HepG2 (cell line): ENCODE measurements around the gene COQ8B. TPM values are rescaled to one million over a fixed set of nuclear protein-coding genes. Genes with fewer than 3 reads are reported as not detected.
A peak's percentile ranks its signal among the peaks of the same experiment; 100 is the strongest.

Experiments used
- CAMTA2 ChIP-seq: sonication (generic); formaldehyde crosslinking; IDR thresholded peaks from 2 replicates; pipeline ENCODE4 v1.4.0; 2020; ENCODE audit warnings: mild to moderate bottlenecking, missing genetic modification reagents, borderline replicate concordance
- RBM39 ChIP-seq: fragments of 200-400 bp; formaldehyde crosslinking; IDR thresholded peaks from one replicate; pipeline ENCODE4 v1.6.1; 2018; ENCODE audit warnings: antibody characterized with exemption, mild to moderate bottlenecking, low read depth, low read length; ENCODE audit not compliant: poor library complexity, severe bottlenecking
- TGIF2 ChIP-seq: IDR thresholded peaks from 2 replicates; pipeline ENCODE4 v1.6.1; 2016; ENCODE audit warnings: control low read depth, missing compliant biosample characterization
- XBP1 ChIP-seq: sonication (generic); formaldehyde crosslinking; IDR thresholded peaks from 2 replicates; pipeline ENCODE4 v1.5.0; 2020; ENCODE audit warnings: missing genetic modification reagents
- ZNF383 ChIP-seq: sonication (generic); formaldehyde crosslinking; IDR thresholded peaks from 2 replicates; pipeline ENCODE4 v1.4.0; 2020; ENCODE audit warnings: missing genetic modification reagents, mild to moderate bottlenecking, borderline replicate concordance
- ZNF496 ChIP-seq: sonication (generic); formaldehyde crosslinking; IDR thresholded peaks from 2 replicates; pipeline ENCODE4 v1.8.1; 2023; ENCODE audit warnings: mild to moderate bottlenecking, moderate library complexity, missing genetic modification reagents; ENCODE audit not compliant: insufficient replicate concordance
- ZNF780A ChIP-seq: sonication (generic); formaldehyde crosslinking; IDR thresholded peaks from 2 replicates; pipeline ENCODE4 v1.8.0; 2022; ENCODE audit warnings: mild to moderate bottlenecking, missing genetic modification reagents, moderate library complexity
- ZNF878 ChIP-seq: sonication (generic); formaldehyde crosslinking; IDR thresholded peaks from 2 replicates; pipeline ENCODE4 v1.8.1; 2023; ENCODE audit warnings: mild to moderate bottlenecking, missing genetic modification reagents, moderate library complexity
- ZNF883 ChIP-seq: sonication (generic); formaldehyde crosslinking; IDR thresholded peaks from 2 replicates; pipeline ENCODE4 v1.5.1; 2020; ENCODE audit warnings: mild to moderate bottlenecking, missing genetic modification reagents; ENCODE audit errors: not compliant biosample characterization
- polyA plus RNA-seq, 8 experiments: library from polyadenylated mRNA; depleted of rRNA in 3 of 8; stranded (reverse) in 7 of 8; unstranded in 1 of 8; fragments of >200 nt; fragmentation: Illumina TruSeq in 4 of 8; extraction: Trizol in 4 of 8; gene quantifications; 2 replicates each; pipeline versions ENCODE4 v1.2.1 to v1.2.3, GENCODE V29; 2011 to 2016; ENCODE audit warnings: low read depth in 4 of 8, missing spikeins in 1 of 8, mixed read lengths in 1 of 8; ENCODE audit not compliant: insufficient read depth in 1 of 8
- total RNA-seq, 5 experiments: library from RNA; depleted of rRNA; stranded (reverse); fragments of >200 nt; fragmentation: Illumina TruSeq; extraction: Trizol; gene quantifications; 2 replicates each; pipeline ENCODE4 v1.2.3, GENCODE V29; 2016; ENCODE audit warnings: low read depth in 1 of 5
- TF ChIP-seq, protein P1 (sequence below): sonication (generic); formaldehyde crosslinking; IDR thresholded peaks from 2 replicates; pipeline ENCODE4 v1.4.0; 2020; ENCODE audit warnings: missing genetic modification reagents
- TF ChIP-seq, protein P2 (sequence below): sonication (generic); formaldehyde crosslinking; conservative IDR thresholded peaks from 2 replicates; pipeline ENCODE4 v1.8.0; 2022; ENCODE audit warnings: low read depth, missing genetic modification reagents
- TF ChIP-seq, protein P3 (sequence below): sonication (generic); formaldehyde crosslinking; IDR thresholded peaks from one replicate; pipeline ENCODE4 v1.5.1; 2020; ENCODE audit warnings: mild to moderate bottlenecking, missing genetic modification reagents; ENCODE audit errors: not compliant biosample characterization

COQ8B gene
- total and polyA plus RNA-seq, 2 of the 13 experiments (the other 11 are each of a cell fraction or from before 2014, with no cell fraction given), result 12.3 to 17.2 TPM

DNA sequence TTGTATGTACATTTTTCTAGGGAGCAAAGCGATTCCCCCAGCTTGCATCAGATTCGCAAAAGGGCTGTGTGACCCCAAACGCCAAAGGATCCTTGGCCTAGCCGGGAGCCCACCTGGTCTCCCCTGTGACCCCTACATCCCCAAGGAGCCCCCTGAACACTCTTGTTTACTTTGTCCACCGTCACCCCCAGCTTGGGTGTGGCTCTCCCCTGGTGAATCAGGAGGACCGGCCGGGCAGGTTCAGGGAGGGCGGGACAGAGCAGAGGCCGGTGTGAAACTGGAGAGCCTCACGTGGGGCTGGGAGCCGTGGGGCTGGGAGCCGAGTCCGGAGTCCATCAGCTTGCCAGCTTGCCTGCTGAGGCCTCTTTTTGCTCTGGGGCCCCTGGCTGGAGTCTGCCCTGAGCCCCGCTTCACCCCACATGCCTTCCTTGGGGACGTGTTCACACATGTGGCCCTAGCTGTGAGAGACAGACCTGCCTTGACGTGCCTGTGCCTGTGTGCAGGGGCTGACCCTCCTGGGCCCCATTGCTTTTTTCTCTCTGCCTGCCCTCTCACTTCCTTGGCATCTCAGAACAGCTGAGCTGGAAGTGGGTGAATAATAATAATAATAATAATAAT lies 2.2 kb upstream of the COQ8B start (continued):
- TF ChIP-seq, protein P1, sequence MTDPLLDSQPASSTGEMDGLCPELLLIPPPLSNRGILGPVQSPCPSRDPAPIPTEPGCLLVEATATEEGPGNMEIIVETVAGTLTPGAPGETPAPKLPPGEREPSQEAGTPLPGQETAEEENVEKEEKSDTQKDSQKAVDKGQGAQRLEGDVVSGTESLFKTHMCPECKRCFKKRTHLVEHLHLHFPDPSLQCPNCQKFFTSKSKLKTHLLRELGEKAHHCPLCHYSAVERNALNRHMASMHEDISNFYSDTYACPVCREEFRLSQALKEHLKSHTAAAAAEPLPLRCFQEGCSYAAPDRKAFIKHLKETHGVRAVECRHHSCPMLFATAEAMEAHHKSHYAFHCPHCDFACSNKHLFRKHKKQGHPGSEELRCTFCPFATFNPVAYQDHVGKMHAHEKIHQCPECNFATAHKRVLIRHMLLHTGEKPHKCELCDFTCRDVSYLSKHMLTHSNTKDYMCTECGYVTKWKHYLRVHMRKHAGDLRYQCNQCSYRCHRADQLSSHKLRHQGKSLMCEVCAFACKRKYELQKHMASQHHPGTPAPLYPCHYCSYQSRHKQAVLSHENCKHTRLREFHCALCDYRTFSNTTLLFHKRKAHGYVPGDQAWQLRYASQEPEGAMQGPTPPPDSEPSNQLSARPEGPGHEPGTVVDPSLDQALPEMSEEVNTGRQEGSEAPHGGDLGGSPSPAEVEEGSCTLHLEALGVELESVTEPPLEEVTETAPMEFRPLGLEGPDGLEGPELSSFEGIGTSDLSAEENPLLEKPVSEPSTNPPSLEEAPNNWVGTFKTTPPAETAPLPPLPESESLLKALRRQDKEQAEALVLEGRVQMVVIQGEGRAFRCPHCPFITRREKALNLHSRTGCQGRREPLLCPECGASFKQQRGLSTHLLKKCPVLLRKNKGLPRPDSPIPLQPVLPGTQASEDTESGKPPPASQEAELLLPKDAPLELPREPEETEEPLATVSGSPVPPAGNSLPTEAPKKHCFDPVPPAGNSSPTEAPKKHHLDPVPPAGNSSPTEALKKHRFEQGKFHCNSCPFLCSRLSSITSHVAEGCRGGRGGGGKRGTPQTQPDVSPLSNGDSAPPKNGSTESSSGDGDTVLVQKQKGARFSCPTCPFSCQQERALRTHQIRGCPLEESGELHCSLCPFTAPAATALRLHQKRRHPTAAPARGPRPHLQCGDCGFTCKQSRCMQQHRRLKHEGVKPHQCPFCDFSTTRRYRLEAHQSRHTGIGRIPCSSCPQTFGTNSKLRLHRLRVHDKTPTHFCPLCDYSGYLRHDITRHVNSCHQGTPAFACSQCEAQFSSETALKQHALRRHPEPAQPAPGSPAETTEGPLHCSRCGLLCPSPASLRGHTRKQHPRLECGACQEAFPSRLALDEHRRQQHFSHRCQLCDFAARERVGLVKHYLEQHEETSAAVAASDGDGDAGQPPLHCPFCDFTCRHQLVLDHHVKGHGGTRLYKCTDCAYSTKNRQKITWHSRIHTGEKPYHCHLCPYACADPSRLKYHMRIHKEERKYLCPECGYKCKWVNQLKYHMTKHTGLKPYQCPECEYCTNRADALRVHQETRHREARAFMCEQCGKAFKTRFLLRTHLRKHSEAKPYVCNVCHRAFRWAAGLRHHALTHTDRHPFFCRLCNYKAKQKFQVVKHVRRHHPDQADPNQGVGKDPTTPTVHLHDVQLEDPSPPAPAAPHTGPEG (CRISPR knock-in tag), result no peak
- TF ChIP-seq ZNF780A (CRISPR knock-in tag) (no peak), XBP1 (CRISPR knock-in tag) (no peak), RBM39 (peak; percentile 42), ZNF878 (CRISPR knock-in tag) (0 out of 2 replicates have a peak, but pooled peaks have one; percentile 35), CAMTA2 (CRISPR knock-in tag) (no peak), ZNF496 (CRISPR knock-in tag) (no peak), TGIF2 (CRISPR knock-in tag) (peak; percentile 40; the same call in 1 of the 2 replicates), ZNF883 (CRISPR knock-in tag) (no peak), ZNF383 (no peak)
- TF ChIP-seq, protein P2, sequence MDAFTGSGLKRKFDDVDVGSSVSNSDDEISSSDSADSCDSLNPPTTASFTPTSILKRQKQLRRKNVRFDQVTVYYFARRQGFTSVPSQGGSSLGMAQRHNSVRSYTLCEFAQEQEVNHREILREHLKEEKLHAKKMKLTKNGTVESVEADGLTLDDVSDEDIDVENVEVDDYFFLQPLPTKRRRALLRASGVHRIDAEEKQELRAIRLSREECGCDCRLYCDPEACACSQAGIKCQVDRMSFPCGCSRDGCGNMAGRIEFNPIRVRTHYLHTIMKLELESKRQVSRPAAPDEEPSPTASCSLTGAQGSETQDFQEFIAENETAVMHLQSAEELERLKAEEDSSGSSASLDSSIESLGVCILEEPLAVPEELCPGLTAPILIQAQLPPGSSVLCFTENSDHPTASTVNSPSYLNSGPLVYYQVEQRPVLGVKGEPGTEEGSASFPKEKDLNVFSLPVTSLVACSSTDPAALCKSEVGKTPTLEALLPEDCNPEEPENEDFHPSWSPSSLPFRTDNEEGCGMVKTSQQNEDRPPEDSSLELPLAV (CRISPR knock-in tag), result no peak
- TF ChIP-seq, protein P3, sequence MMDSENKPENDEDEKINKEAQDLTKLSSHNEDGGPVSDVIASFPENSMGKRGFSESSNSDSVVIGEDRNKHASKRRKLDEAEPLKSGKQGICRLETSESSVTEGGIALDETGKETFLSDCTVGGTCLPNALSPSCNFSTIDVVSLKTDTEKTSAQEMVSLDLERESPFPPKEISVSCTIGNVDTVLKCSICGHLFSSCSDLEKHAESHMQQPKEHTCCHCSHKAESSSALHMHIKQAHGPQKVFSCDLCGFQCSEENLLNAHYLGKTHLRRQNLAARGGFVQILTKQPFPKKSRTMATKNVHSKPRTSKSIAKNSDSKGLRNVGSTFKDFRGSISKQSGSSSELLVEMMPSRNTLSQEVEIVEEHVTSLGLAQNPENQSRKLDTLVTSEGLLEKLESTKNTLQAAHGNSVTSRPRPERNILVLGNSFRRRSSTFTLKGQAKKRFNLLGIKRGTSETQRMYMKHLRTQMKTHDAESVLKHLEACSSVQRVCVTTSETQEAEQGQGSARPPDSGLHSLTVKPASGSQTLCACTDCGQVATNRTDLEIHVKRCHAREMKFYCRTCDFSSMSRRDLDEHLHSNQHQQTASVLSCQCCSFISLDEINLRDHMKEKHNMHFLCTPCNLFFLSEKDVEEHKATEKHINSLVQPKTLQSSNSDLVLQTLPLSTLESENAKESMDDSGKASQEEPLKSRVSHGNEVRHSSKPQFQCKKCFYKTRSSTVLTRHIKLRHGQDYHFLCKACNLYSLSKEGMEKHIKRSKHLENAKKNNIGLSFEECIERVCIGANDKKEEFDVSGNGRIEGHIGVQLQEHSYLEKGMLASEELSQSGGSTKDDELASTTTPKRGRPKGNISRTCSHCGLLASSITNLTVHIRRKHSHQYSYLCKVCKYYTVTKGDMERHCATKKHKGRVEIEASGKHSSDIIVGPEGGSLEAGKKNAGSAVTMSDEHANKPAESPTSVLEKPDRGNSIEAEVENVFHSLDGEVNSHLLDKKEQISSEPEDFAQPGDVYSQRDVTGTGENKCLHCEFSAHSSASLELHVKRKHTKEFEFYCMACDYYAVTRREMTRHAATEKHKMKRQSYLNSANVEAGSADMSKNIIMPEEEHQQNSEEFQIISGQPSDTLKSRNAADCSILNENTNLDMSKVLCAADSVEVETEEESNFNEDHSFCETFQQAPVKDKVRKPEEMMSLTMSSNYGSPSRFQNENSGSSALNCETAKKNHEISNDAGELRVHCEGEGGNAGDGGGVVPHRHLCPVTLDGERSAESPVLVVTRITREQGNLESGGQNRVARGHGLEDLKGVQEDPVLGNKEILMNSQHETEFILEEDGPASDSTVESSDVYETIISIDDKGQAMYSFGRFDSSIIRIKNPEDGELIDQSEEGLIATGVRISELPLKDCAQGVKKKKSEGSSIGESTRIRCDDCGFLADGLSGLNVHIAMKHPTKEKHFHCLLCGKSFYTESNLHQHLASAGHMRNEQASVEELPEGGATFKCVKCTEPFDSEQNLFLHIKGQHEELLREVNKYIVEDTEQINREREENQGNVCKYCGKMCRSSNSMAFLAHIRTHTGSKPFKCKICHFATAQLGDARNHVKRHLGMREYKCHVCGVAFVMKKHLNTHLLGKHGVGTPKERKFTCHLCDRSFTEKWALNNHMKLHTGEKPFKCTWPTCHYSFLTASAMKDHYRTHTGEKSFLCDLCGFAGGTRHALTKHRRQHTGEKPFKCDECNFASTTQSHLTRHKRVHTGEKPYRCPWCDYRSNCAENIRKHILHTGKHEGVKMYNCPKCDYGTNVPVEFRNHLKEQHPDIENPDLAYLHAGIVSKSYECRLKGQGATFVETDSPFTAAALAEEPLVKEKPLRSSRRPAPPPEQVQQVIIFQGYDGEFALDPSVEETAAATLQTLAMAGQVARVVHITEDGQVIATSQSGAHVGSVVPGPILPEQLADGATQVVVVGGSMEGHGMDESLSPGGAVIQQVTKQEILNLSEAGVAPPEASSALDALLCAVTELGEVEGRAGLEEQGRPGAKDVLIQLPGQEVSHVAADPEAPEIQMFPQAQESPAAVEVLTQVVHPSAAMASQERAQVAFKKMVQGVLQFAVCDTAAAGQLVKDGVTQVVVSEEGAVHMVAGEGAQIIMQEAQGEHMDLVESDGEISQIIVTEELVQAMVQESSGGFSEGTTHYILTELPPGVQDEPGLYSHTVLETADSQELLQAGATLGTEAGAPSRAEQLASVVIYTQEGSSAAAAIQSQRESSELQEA (CRISPR knock-in tag), result no peak
